Neural progenitor cell (in vitro differentiated cells): ENCODE data around the gene LRRN2. TPM values are rescaled to one million over a fixed set of nuclear protein-coding genes. Genes with fewer than 3 reads are reported as not detected.
A peak's percentile ranks its signal among the peaks of the same experiment; 100 is the strongest.

Experiments
- DNase-seq: peaks from one replicate; pipeline ENCODE4 v3.0.0-alpha.2; 2016; ENCODE audit warnings: low spot score
- H2AFZ ChIP-seq: fragments of 200-600 bp; sonication (generic); replicated peaks from 2 replicates; pipeline ENCODE4 v1.6.1; 2016; ENCODE audit warnings: antibody characterized with exemption
- H3F3A ChIP-seq: fragments of 200-600 bp; sonication (generic); 2 replicates; pipeline ENCODE4 v1.6.1; 2016; ENCODE audit warnings: antibody characterized with exemption, low read depth
- H3K27ac ChIP-seq: fragments of 200-600 bp; sonication (generic); 2 replicates; pipeline ENCODE4 v1.5.1; 2016; ENCODE audit warnings: mild to moderate bottlenecking
- H3K27me3 ChIP-seq: fragments of 200-600 bp; sonication (generic); 2 replicates; pipeline ENCODE4 v1.6.1; 2016; ENCODE audit warnings: mild to moderate bottlenecking, moderate library complexity
- H3K36me3 ChIP-seq: fragments of 200-600 bp; sonication (generic); 2 replicates; pipeline ENCODE4 v1.5.1; 2016
- H3K4me1 ChIP-seq: fragments of 200-600 bp; sonication (generic); 2 replicates; pipeline ENCODE4 v1.6.1; 2016; ENCODE audit warnings: mixed run types
- H3K4me2 ChIP-seq: fragments of 200-600 bp; sonication (generic); 2 replicates; pipeline ENCODE4 v1.6.1; 2016
- H3K4me3 ChIP-seq: fragments of 200-600 bp; sonication (generic); 2 replicates; pipeline ENCODE4 v1.5.1; 2016
- H3K79me2 ChIP-seq: fragments of 200-600 bp; sonication (generic); 2 replicates; pipeline ENCODE4 v1.6.1; 2016; ENCODE audit warnings: low read depth
- H3K9ac ChIP-seq: fragments of 200-600 bp; sonication (generic); 2 replicates; pipeline ENCODE4 v1.6.1; 2016
- H3K9me3 ChIP-seq: fragments of 200-600 bp; sonication (generic); 2 replicates; pipeline ENCODE4 v1.5.1; 2016; ENCODE audit warnings: low read depth
- H4K20me1 ChIP-seq: fragments of 200-600 bp; sonication (generic); 2 replicates; pipeline ENCODE4 v1.6.1; 2016; ENCODE audit warnings: low read depth
- H3K27ac Mint-ChIP-seq: 3 replicates; pipeline ENCODE4 v1.8.0; 2021; ENCODE audit warnings: mixed read lengths
- H3K27me3 Mint-ChIP-seq: 2 replicates; pipeline ENCODE4 v1.8.0; 2022; ENCODE audit warnings: low read depth, mild to moderate bottlenecking, inconsistent platforms, moderate library complexity, mixed read lengths; ENCODE audit not compliant: insufficient read depth
- H3K36me3 Mint-ChIP-seq: 3 replicates; pipeline ENCODE4 v1.8.0; 2021; ENCODE audit warnings: mixed read lengths
- H3K4me1 Mint-ChIP-seq: 3 replicates; pipeline ENCODE4 v1.8.0; 2021; ENCODE audit warnings: mixed read lengths
- H3K4me3 Mint-ChIP-seq: 3 replicates; pipeline ENCODE4 v1.8.0; 2021; ENCODE audit warnings: mild to moderate bottlenecking, moderate library complexity, mixed read lengths
- H3K9me3 Mint-ChIP-seq: 3 replicates; pipeline ENCODE4 v1.8.0; 2020; ENCODE audit warnings: mixed read lengths
- EZH2 ChIP-seq: fragments of 200-600 bp; sonication (generic); IDR thresholded peaks from 2 replicates; pipeline ENCODE4 v1.6.1; 2017; ENCODE audit warnings: antibody characterized with exemption, mild to moderate bottlenecking, moderate library complexity
- EZH2phosphoT487 ChIP-seq: fragments of 200-600 bp; sonication (generic); IDR thresholded peaks from 2 replicates; pipeline ENCODE4 v1.6.1; 2017; ENCODE audit warnings: antibody characterized with exemption
- total RNA-seq: library from RNA; depleted of rRNA; stranded (reverse); fragments of >200 nt; gene quantifications from 2 replicates; pipeline ENCODE4 v1.2.3, GENCODE V29; 2015; ENCODE audit warnings: low replicate concordance
- TF ChIP-seq, protein P1 (sequence below): fragments of 200-600 bp; sonication (generic); IDR thresholded peaks from 2 replicates; pipeline ENCODE4 v1.5.1; 2017; ENCODE audit warnings: antibody characterized with exemption, mild to moderate bottlenecking

The LRRN2 gene
- total RNA-seq, 1 donor from 2014 or later, result 1.9 TPM

GRCh38 chr1:204677864-204678263 is 7.7 kb downstream of the LRRN2 start:
- Histone ChIP-seq H3K4me3 (no peak overlapping the region), H3K4me2 (no peak overlapping the region), H3K9ac (no peak overlapping the region), H3K36me3 (no peaks in the 10 kb centered on the region), H3K9me3 (no peaks in the 10 kb centered on the region), H3K27ac (no peak overlapping the region), H4K20me1 (no peaks in the 10 kb centered on the region), H3K79me2 (no peaks in the 10 kb centered on the region), H3F3A (no peaks in the 10 kb centered on the region), H3K27me3 (peaks cover 11% of the 10 kb centered on the region), H3K4me1 (peaks cover 5% of the 10 kb centered on the region), H2AFZ (no peak overlapping the region)
- Mint-ChIP-seq H3K36me3 (no peaks in the 10 kb centered on the region), H3K9me3 (no peaks in the 10 kb centered on the region), H3K4me1 (peaks cover 40% of the 10 kb centered on the region), H3K4me3 (no peak overlapping the region), H3K27me3 (peaks cover 7% of the 10 kb centered on the region), H3K27ac (no peak overlapping the region)
- TF ChIP-seq, protein P1, sequence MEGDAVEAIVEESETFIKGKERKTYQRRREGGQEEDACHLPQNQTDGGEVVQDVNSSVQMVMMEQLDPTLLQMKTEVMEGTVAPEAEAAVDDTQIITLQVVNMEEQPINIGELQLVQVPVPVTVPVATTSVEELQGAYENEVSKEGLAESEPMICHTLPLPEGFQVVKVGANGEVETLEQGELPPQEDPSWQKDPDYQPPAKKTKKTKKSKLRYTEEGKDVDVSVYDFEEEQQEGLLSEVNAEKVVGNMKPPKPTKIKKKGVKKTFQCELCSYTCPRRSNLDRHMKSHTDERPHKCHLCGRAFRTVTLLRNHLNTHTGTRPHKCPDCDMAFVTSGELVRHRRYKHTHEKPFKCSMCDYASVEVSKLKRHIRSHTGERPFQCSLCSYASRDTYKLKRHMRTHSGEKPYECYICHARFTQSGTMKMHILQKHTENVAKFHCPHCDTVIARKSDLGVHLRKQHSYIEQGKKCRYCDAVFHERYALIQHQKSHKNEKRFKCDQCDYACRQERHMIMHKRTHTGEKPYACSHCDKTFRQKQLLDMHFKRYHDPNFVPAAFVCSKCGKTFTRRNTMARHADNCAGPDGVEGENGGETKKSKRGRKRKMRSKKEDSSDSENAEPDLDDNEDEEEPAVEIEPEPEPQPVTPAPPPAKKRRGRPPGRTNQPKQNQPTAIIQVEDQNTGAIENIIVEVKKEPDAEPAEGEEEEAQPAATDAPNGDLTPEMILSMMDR, result no peak
- TF ChIP-seq EZH2 (no peak), EZH2phosphoT487 (no peak)
- DNase-seq, result no peak

DNA sequence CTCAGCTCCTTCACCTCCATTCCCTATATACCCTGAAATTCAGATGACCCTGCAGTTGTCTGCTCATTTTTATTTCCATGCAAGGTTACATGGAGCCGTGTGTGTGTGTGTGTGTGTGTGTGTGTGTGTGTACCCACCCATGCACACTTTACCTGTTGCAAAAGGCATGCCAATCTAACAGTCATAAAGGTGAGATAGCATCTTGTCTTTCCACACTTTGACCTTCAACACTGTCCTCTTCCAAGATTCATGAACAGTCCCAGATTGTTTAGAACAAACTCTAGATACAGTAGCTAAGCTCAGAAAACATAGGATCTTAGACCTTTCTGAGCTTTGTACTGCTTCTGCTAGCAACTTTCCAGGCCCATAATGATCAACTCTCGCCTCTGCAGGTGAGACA is 9.5 kb downstream of the LRRN2 start:
- H4K20me1 ChIP-seq, result no peaks in the 10 kb centered on the region
- H3K79me2 ChIP-seq, result no peaks in the 10 kb centered on the region
- no peak overlapping the region for H3K27ac ChIP-seq
- peaks cover 5% of the 10 kb centered on the region for H3K4me1 ChIP-seq
- no peaks in the 10 kb centered on the region for H3K36me3 ChIP-seq
- Mint-ChIP-seq H3K4me1 (peaks cover 36% of the 10 kb centered on the region), H3K9me3 (no peaks in the 10 kb centered on the region), H3K36me3 (no peaks in the 10 kb centered on the region), H3K27me3 (peaks cover 7% of the 10 kb centered on the region), H3K4me3 (no peak overlapping the region), H3K27ac (no peak overlapping the region)
- H3K4me3 ChIP-seq, result no peak overlapping the region
- no peaks in the 10 kb centered on the region for H3K9me3 ChIP-seq
- DNase-seq, result no peak
- H3K9ac ChIP-seq, result no peak overlapping the region
- no peaks in the 10 kb centered on the region for H3K27me3 ChIP-seq
- TF ChIP-seq, protein P1, result no peak
- no peak for TF ChIP-seq EZH2
- TF ChIP-seq EZH2phosphoT487, result no peak
- H3K4me2 ChIP-seq, result no peak overlapping the region
- H3F3A ChIP-seq, result no peaks in the 10 kb centered on the region
- H2AFZ ChIP-seq, result no peak overlapping the region

DNA sequence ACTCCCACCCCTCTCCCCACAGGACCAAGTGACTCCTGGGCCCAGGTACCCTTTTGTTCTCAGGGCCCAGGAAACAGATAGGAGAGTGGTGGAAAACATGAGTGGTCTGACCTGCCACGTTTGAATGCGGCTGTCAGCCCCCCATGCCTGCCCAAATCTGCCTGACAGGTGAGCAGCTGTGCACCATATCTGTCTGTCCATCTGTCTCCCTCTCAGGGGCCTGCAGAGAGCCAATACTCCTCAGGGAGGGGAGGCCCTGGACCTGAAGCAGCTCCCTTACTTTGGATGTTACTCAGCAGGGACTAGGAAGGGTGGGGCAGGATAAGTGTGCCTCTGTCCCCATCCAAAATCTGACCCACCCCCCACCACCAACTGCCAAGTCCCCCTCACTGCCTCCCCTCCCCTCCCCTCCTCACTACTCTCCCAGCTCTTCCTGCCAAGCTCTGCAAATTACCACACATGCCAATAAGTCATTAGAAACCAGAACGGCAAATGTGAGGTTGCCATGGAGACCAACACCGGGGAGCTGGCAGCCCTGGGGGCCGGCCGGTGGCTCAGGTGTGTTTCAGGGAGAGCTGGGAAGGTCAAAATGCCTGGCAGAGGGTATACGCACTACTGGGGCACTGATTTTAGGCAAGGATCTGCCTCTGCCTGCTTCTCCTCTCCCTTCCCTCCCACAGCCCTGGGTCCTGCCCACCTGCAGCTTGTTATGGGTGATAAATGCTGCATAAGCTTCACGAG is 11.5 kb downstream of the LRRN2 start:
- H3K9me3 Mint-ChIP-seq, result no peaks in the 10 kb centered on the region
- H3K9me3 ChIP-seq, result no peaks in the 10 kb centered on the region
- H3K4me1 ChIP-seq, result peaks cover 5% of the 10 kb centered on the region
- H3K4me3 Mint-ChIP-seq, result no peak overlapping the region
- H3F3A ChIP-seq, result no peaks in the 10 kb centered on the region
- no peak for DNase-seq
- peaks cover 29% of the 10 kb centered on the region for H3K4me1 Mint-ChIP-seq
- H3K36me3 ChIP-seq, result no peaks in the 10 kb centered on the region
- TF ChIP-seq EZH2phosphoT487, result no peak
- no peak for TF ChIP-seq EZH2
- TF ChIP-seq, protein P1, result no peak
- no peak overlapping the region for H3K4me3 ChIP-seq
- no peak overlapping the region for H2AFZ ChIP-seq
- no peaks in the 10 kb centered on the region for H3K36me3 Mint-ChIP-seq
- no peak overlapping the region for H3K27ac ChIP-seq
- H3K27me3 Mint-ChIP-seq, result peaks cover 7% of the 10 kb centered on the region
- no peaks in the 10 kb centered on the region for H3K79me2 ChIP-seq
- no peak overlapping the region for H3K9ac ChIP-seq
- H3K27me3 ChIP-seq, result no peaks in the 10 kb centered on the region
- H3K27ac Mint-ChIP-seq, result peak overlapping the region; percentile 40
- H4K20me1 ChIP-seq, result no peaks in the 10 kb centered on the region
- no peak overlapping the region for H3K4me2 ChIP-seq
